Esophagus muscularis mucosa (tissue), 3 donors: ENCODE data around the gene CYP27A1.

ENCODE experiments used
- POLR2A ChIP-seq: fragments of 450-650 bp; IDR thresholded peaks from one replicate; pipeline ENCODE4 v1.6.1; 2017; ENCODE audit warnings: antibody characterized with exemption, moderate library complexity, mild to moderate bottlenecking, low read depth
- POLR2AphosphoS5 ChIP-seq, 2 donors: sonication (generic); formaldehyde crosslinking; IDR thresholded peaks; one replicate each; pipeline ENCODE4 v1.6.1; 2017; ENCODE audit warnings: antibody characterized with exemption in 2 of 2
- TF ChIP-seq, protein P1 (sequence below), 3 experiments: fragments of 200-600 bp in 2 of 3; fragments of 450-650 bp in 1 of 3; sonication (generic) in 2 of 3; IDR thresholded peaks; one replicate each; pipeline ENCODE4 v1.5.1; 2017 to 2019; ENCODE audit warnings: antibody characterized with exemption in 3 of 3, mild to moderate bottlenecking in 2 of 3, moderate library complexity in 1 of 3

DNA sequence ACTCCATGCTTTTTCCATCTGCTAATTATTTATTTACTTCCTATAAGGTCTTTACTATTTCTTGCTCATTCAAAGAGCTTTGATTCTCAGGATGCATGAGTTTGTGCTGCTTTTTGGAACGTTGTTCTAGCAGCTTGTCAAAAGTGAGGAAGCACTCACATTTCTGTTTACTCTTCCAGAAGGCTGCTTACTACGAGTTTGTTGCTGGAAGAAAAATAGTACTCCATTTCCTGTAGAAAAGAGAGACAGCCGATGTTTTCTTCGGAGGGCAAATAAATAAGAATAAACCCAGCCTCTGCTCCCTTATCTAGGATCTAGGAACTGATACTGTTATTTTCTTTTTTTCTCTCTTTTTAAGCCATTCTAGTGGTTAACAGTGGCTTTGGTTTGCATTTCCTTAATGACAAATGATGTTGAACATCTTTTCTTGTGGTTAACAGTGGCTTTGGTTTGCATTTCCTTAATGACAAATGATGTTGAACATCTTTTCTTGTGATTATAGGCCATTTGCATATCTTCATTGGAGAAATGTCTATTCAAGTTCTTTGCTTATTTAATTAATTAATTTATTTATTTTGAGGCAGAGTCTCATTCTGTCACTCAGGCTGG, 20.5 kb downstream of the CYP27A1 start:
- TF ChIP-seq POLR2A = no peak
- TF ChIP-seq, protein P1, sequence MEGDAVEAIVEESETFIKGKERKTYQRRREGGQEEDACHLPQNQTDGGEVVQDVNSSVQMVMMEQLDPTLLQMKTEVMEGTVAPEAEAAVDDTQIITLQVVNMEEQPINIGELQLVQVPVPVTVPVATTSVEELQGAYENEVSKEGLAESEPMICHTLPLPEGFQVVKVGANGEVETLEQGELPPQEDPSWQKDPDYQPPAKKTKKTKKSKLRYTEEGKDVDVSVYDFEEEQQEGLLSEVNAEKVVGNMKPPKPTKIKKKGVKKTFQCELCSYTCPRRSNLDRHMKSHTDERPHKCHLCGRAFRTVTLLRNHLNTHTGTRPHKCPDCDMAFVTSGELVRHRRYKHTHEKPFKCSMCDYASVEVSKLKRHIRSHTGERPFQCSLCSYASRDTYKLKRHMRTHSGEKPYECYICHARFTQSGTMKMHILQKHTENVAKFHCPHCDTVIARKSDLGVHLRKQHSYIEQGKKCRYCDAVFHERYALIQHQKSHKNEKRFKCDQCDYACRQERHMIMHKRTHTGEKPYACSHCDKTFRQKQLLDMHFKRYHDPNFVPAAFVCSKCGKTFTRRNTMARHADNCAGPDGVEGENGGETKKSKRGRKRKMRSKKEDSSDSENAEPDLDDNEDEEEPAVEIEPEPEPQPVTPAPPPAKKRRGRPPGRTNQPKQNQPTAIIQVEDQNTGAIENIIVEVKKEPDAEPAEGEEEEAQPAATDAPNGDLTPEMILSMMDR (IDR thresholded peaks at IDR 0.05) = no peak
- TF ChIP-seq POLR2AphosphoS5 (IDR thresholded peaks at IDR 0.05) = no peak
